GM12891 (cell line): ENCODE results near the gene LGR5.

Experiments
- POLR2A ChIP-seq: IDR thresholded peaks from 2 replicates; pipeline ENCODE4 v1.6.1; 2011; ENCODE audit warnings: low read depth, low read length, control low read depth
- POLR2AphosphoS5 ChIP-seq: IDR thresholded peaks from 2 replicates; pipeline ENCODE4 v1.6.1; 2011; ENCODE audit warnings: low read depth, low read length, control low read depth

- TF ChIP-seq POLR2AphosphoS5 = no peak
- no peak for TF ChIP-seq POLR2A
Measured at GRCh38 chr12:71546322-71546861, 106.8 kb downstream of the LGR5 start.
